Endothelial cell of umbilical vein (primary cell): ENCODE measurements around the gene LCN2. TPM values are rescaled to one million over a fixed set of nuclear protein-coding genes. Genes with fewer than 3 reads are reported as not detected.

ENCODE experiments used
- BruUV-seq: library from RNA; stranded (reverse); fragments of 400-500 nt; replicated peaks from 2 replicates; lab custom pipeline; 2021; lab: Mats Ljungman, UMichigan
- CTCF ChIA-PET: fragments of 300-600, 350-600 bp; sonication (Branson Sonifier 250); formaldehyde crosslinking; loops from one replicate; lab custom pipeline; 2021; ENCODE audit warnings: antibody characterized with exemption, inconsistent platforms; lab: Charles Lee
- POLR2A ChIA-PET: fragments of 300-600, 350-600 bp; sonication (Branson Sonifier 250); formaldehyde crosslinking; loops from one replicate; lab custom pipeline; 2021; ENCODE audit warnings: antibody characterized with exemption, inconsistent platforms; lab: Charles Lee
- DNase-seq: peaks from one replicate; pipeline ENCODE4 v3.0.0-alpha.2; 2011; ENCODE audit warnings: low read depth, low spot score
- FAIRE-seq: peaks from 2 replicates; lab custom pipeline; 2011; peaks lifted over from hg19 to GRCh38; lab: Jason Lieb, UNC
- H2AFZ ChIP-seq: 2 replicates; pipeline ENCODE4 v1.6.0; 2012; ENCODE audit warnings: low read depth, low read length, control low read depth, inconsistent platforms
- H3K27ac ChIP-seq: 2 replicates; pipeline ENCODE4 v1.5.1; 2011; ENCODE audit warnings: low read depth, mild to moderate bottlenecking, control low read depth, low read length, moderate library complexity; ENCODE audit not compliant: insufficient read depth
- H3K27me3 ChIP-seq, 2 experiments: 2 replicates each; pipeline versions ENCODE4 v1.6.0 to v1.6.1; 2011; ENCODE audit warnings: low read length in 2 of 2, mixed read lengths in 1 of 2; ENCODE audit not compliant: control insufficient read depth in 2 of 2, insufficient read depth in 2 of 2
- H3K36me3 ChIP-seq, 2 experiments: 2 replicates in 1 of 2; 3 replicates in 1 of 2; pipeline ENCODE4 v1.5.1; 2011; ENCODE audit warnings: low read length in 2 of 2, mild to moderate bottlenecking in 1 of 2, moderate library complexity in 1 of 2; ENCODE audit not compliant: control insufficient read depth in 2 of 2, insufficient read depth in 2 of 2; ENCODE audit errors: extremely low read depth in 1 of 2
- H3K4me1 ChIP-seq: 3 replicates; pipeline ENCODE4 v1.5.1; 2011; ENCODE audit warnings: mild to moderate bottlenecking, low read length; ENCODE audit not compliant: control insufficient read depth, insufficient read depth; ENCODE audit errors: extremely low read depth
- H3K4me2 ChIP-seq: 2 replicates; pipeline ENCODE4 v1.6.1; 2011; ENCODE audit warnings: low read length, control low read depth, mixed read lengths; ENCODE audit not compliant: insufficient read depth
- H3K4me3 ChIP-seq, 3 experiments: fragments of 200-600 bp in 1 of 3; sonication (generic), shearing (Covaris generic) in 1 of 3; replicated peaks in 1 of 3; 2 replicates each; pipeline ENCODE4 v1.5.1; 2011 to 2016; ENCODE audit warnings: control low read depth in 3 of 3, low read length in 3 of 3, mild to moderate bottlenecking in 2 of 3, inconsistent platforms in 1 of 3, low read depth in 1 of 3, moderate library complexity in 1 of 3; ENCODE audit not compliant: insufficient read depth in 1 of 3
- H3K79me2 ChIP-seq: 2 replicates; pipeline ENCODE4 v1.6.0; 2012; ENCODE audit warnings: low read length, inconsistent platforms; ENCODE audit not compliant: control insufficient read depth, insufficient read depth
- H3K9ac ChIP-seq: replicated peaks from 2 replicates; pipeline ENCODE3; 2011; ENCODE audit warnings: low read length, control low read depth; ENCODE audit not compliant: insufficient read depth; ENCODE audit errors: extremely low read depth
- H3K9me1 ChIP-seq: replicated peaks from 3 replicates; pipeline ENCODE4 v1.6.0; 2011; ENCODE audit warnings: mild to moderate bottlenecking, low read length; ENCODE audit not compliant: control insufficient read depth, insufficient read depth; ENCODE audit errors: extremely low read depth
- H3K9me3 ChIP-seq: replicated peaks from 2 replicates; pipeline ENCODE4 v1.5.1; 2012; ENCODE audit warnings: low read length, inconsistent platforms; ENCODE audit not compliant: control insufficient read depth, insufficient read depth
- H4K20me1 ChIP-seq: replicated peaks from 2 replicates; pipeline ENCODE3; 2011; ENCODE audit warnings: mild to moderate bottlenecking, low read length; ENCODE audit not compliant: control insufficient read depth, insufficient read depth; ENCODE audit errors: extremely low read depth
- EZH2 ChIP-seq: IDR thresholded peaks from 2 replicates; pipeline ENCODE4 v1.6.1; 2012; ENCODE audit warnings: borderline replicate concordance, low read depth, mild to moderate bottlenecking, moderate library complexity, low read length, inconsistent platforms; ENCODE audit not compliant: severe bottlenecking
- FOS ChIP-seq: IDR thresholded peaks from 2 replicates; pipeline ENCODE4 v1.6.1; 2011; ENCODE audit warnings: mild to moderate bottlenecking, low read length, moderate library complexity, borderline replicate concordance; ENCODE audit not compliant: insufficient read depth
- GATA2 ChIP-seq: IDR thresholded peaks from 2 replicates; pipeline ENCODE4 v1.7.0; 2011; ENCODE audit warnings: low read depth, mild to moderate bottlenecking, moderate library complexity, mixed read lengths, low read length; ENCODE audit not compliant: insufficient read length, insufficient read depth
- JUN ChIP-seq: IDR thresholded peaks from 2 replicates; pipeline ENCODE4 v1.6.1; 2011; ENCODE audit warnings: borderline replicate concordance, low read depth; ENCODE audit not compliant: insufficient read length, insufficient read depth
- MAX ChIP-seq: IDR thresholded peaks from 2 replicates; pipeline ENCODE4 v1.6.1; 2011; ENCODE audit not compliant: insufficient read depth, insufficient read length
- MYC ChIP-seq: IDR thresholded peaks from one replicate; pipeline ENCODE4 v1.6.1; 2011; ENCODE audit warnings: mild to moderate bottlenecking, low read depth, low read length
- POLR2A ChIP-seq: IDR thresholded peaks from 2 replicates; pipeline ENCODE4 v1.6.1; 2012; ENCODE audit warnings: low read depth, mild to moderate bottlenecking, control low read depth, low read length
- POLR2AphosphoS5 ChIP-seq: IDR thresholded peaks from 2 replicates; pipeline ENCODE4 v1.6.1; 2012; ENCODE audit warnings: low read depth, mild to moderate bottlenecking, control low read depth, low read length, moderate library complexity; ENCODE audit not compliant: insufficient read depth
- dilution Hi-C: fragments of 300-500 bp; cut with MboI; formaldehyde crosslinking; loops from one replicate; pipeline ENCODE4 v1.15.0; 2019; ENCODE audit warnings: low sequenced_read_pairs; ENCODE audit not compliant: extremely low pct_ligation_motif_present
- intact Hi-C: fragments of 100-400 bp; cut with micrococcal nuclease; formaldehyde crosslinking; loops from one replicate; pipeline ENCODE4 v1.10.0; 2022
- polyA plus RNA-seq, 4 experiments: library from polyadenylated mRNA; depleted of rRNA in 3 of 4; stranded (reverse) in 3 of 4; unstranded in 1 of 4; fragments of >200 nt; gene quantifications; 2 replicates each; pipeline versions ENCODE4 v1.2.1 to v1.2.3, GENCODE V29; 2011 to 2012; ENCODE audit warnings: missing spikeins in 1 of 4
- total RNA-seq: library from RNA; stranded (reverse); gene quantifications from 2 replicates; pipeline ENCODE4 v1.2.3, GENCODE V29; 2021
- TF ChIP-seq, protein P1 (sequence below), 2 donors: IDR thresholded peaks; 1 replicate in 1 of 2; 2 replicates in 1 of 2; pipeline ENCODE4 v1.5.1; 2011; ENCODE audit warnings: low read length in 2 of 2, mild to moderate bottlenecking in 2 of 2, moderate library complexity in 2 of 2, control low read depth in 1 of 2, inconsistent platforms in 1 of 2, low read depth in 1 of 2; ENCODE audit not compliant: insufficient read depth in 1 of 2; ENCODE audit errors: extremely low read depth in 1 of 2

The LCN2 gene
- total and polyA plus RNA-seq, 2 donors (not counting 3 experiments of a cell fraction or from before 2014, with no cell fraction given): not detected

DNA sequence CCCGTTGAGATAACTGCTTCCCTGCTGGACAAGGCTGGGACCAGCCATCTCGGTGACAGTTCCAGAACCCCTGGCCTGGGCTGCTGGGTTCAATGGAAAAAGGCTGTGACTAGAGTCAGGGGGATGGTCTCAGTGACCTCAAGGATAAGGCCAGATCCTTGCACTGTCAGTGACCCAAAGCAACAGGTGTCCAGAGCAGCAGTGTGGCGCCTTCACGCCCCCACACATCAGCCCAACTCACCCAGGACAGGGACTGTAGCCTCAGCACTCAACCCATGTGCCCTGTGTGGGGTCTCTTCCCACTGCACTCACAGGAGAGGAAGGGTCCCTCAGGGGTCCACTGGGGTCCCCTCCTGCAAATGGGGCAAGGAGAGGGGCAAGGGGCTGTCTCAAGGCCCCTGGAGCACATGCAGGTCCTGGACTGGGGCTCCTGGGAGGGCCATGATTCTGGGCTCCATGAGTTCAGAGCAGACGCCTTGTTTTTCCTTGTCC lies 698 bp upstream of the LCN2 start:
- dilution Hi-C loops: no loop called here
- CTCF ChIA-PET: no interaction called here

More for the DNA sequence above, 698 bp upstream of the LCN2 start:
- BruUV-seq: no TSS peak
- Histone ChIP-seq H3K79me2 (no peaks in the 10 kb centered on the region), H3K4me1 (no peaks in the 10 kb centered on the region), H3K9me1 (no peaks in the 10 kb centered on the region), H3K36me3 (no peaks in the 10 kb centered on the region), H3K4me3 (no peak overlapping the region), H3K9me3 (no peaks in the 10 kb centered on the region), H2AFZ (no peak overlapping the region), H3K9ac (no peak overlapping the region), H4K20me1 (no peaks in the 10 kb centered on the region), H3K27ac (no peak overlapping the region), H3K4me2 (no peak overlapping the region), H3K27me3 (no peaks in the 10 kb centered on the region)
- TF ChIP-seq GATA2 (no peak), MYC (no peak), EZH2 (no peak), FOS (no peak), MAX (no peak), JUN (no peak), POLR2A (no peak), POLR2AphosphoS5 (no peak)
- TF ChIP-seq, protein P1, sequence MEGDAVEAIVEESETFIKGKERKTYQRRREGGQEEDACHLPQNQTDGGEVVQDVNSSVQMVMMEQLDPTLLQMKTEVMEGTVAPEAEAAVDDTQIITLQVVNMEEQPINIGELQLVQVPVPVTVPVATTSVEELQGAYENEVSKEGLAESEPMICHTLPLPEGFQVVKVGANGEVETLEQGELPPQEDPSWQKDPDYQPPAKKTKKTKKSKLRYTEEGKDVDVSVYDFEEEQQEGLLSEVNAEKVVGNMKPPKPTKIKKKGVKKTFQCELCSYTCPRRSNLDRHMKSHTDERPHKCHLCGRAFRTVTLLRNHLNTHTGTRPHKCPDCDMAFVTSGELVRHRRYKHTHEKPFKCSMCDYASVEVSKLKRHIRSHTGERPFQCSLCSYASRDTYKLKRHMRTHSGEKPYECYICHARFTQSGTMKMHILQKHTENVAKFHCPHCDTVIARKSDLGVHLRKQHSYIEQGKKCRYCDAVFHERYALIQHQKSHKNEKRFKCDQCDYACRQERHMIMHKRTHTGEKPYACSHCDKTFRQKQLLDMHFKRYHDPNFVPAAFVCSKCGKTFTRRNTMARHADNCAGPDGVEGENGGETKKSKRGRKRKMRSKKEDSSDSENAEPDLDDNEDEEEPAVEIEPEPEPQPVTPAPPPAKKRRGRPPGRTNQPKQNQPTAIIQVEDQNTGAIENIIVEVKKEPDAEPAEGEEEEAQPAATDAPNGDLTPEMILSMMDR (IDR thresholded peaks at IDR 0.05; ENCODE audit: extremely low read depth in 1 of 2, insufficient read depth in 1 of 2, low read depth in 1 of 2, low read length in 2 of 2): no peak
- POLR2A ChIA-PET: no interaction called here
- FAIRE-seq: no peak
- no peak for DNase-seq
- intact Hi-C loops: no loop called here
